ENCODE results near the gene GHR. TPM values are rescaled to one million over a fixed set of nuclear protein-coding genes. Genes with fewer than 3 reads are reported as not detected.
A peak's percentile ranks its signal among the peaks of the same experiment; 100 is the strongest.

GHR gene
- total RNA-seq, 1 donor = 2.2 TPM

- no peak overlapping the region for H3K4me3 ChIP-seq (ENCODE audit: low read depth, low read length)
- TF ChIP-seq CTCF (IDR thresholded peaks at IDR 0.05; ENCODE audit: insufficient read depth, low read depth, low read length) = no peak
- peak; percentile 52 for DNase-seq (ENCODE audit: low read depth)
These were observed 189.6 kb downstream of the GHR start for GRCh38 chr5:42612750-42613366.

- DNase-seq (ENCODE audit: low read depth) = peak; percentile 41
- no peak overlapping the region for H3K4me3 ChIP-seq (ENCODE audit: low read depth, low read length)
- TF ChIP-seq CTCF (IDR thresholded peaks at IDR 0.05; ENCODE audit: insufficient read depth, low read depth, low read length) = no peak
These were observed 191.3 kb downstream of the GHR start for GRCh38 chr5:42614509-42614908.

- peak; percentile 34 for DNase-seq (ENCODE audit: low read depth)
- TF ChIP-seq CTCF (IDR thresholded peaks at IDR 0.05; ENCODE audit: insufficient read depth, low read depth, low read length) = no peak
- no peak overlapping the region for H3K4me3 ChIP-seq (ENCODE audit: low read depth, low read length)
These were observed 197.5 kb downstream of the GHR start for GRCh38 chr5:42620579-42621216.

GRCh38 chr5:42621242-42621641 is 198.0 kb downstream of the GHR start:
- no peak overlapping the region for H3K4me3 ChIP-seq (ENCODE audit: low read depth, low read length)
- TF ChIP-seq CTCF (IDR thresholded peaks at IDR 0.05; ENCODE audit: insufficient read depth, low read depth, low read length) = no peak
- DNase-seq (ENCODE audit: low read depth) = peak; percentile 33

- no peak for TF ChIP-seq CTCF (IDR thresholded peaks at IDR 0.05; ENCODE audit: insufficient read depth, low read depth, low read length)
These were observed 198.4 kb downstream of the GHR start for GRCh38 chr5:42621662-42622061.

GRCh38 chr5:42624912-42625311 is 201.7 kb downstream of the GHR start:
- TF ChIP-seq CTCF (IDR thresholded peaks at IDR 0.05; ENCODE audit: insufficient read depth, low read depth, low read length) = no peak
- DNase-seq (ENCODE audit: low read depth) = no peak
- no peak overlapping the region for H3K4me3 ChIP-seq (ENCODE audit: low read depth, low read length)

More at GRCh38 chr5:42621662-42622061, 198.4 kb downstream of the GHR start:
- DNase-seq (ENCODE audit: low read depth) = peak; percentile 54
- no peak overlapping the region for H3K4me3 ChIP-seq (ENCODE audit: low read depth, low read length)
